GM23338 (cell line): ENCODE results near the gene JPH3. TPM values are rescaled to one million over a fixed set of nuclear protein-coding genes. Genes with fewer than 3 reads are reported as not detected.

ENCODE experiments used
- ATAC-seq: fragments of 200-7000 bp; cut with Tn5 transposase; 3 replicates; pipeline ENCODE4 v1.9.1; 2020
- DNase-seq: peaks from one replicate; pipeline ENCODE4 v3.0.0-alpha.2; 2015; ENCODE audit warnings: low spot score
- H2AFZ ChIP-seq: fragments of 200-600 bp; sonication (generic); 2 replicates; pipeline ENCODE4 v1.8.0; 2016; ENCODE audit warnings: antibody characterized with exemption, mild to moderate bottlenecking, moderate library complexity
- H3F3A ChIP-seq: fragments of 200-600 bp; sonication (generic); replicated peaks from 2 replicates; pipeline ENCODE4 v1.8.0; 2017; ENCODE audit warnings: antibody characterized with exemption, mixed run types, low read depth
- H3K27ac ChIP-seq: fragments of 200-600 bp; sonication (generic); 2 replicates; pipeline ENCODE4 v1.6.1; 2016; ENCODE audit warnings: low read depth
- H3K27me3 ChIP-seq: fragments of 200-600 bp; sonication (generic); 2 replicates; pipeline ENCODE4 v1.8.0; 2016; ENCODE audit warnings: mild to moderate bottlenecking, mixed run types, moderate library complexity; ENCODE audit not compliant: insufficient read depth
- H3K36me3 ChIP-seq: fragments of 200-600 bp; sonication (generic); 2 replicates; pipeline ENCODE4 v1.8.0; 2016; ENCODE audit warnings: mild to moderate bottlenecking; ENCODE audit not compliant: insufficient read depth
- H3K4me1 ChIP-seq: fragments of 200-600 bp; sonication (generic); 2 replicates; pipeline ENCODE4 v1.8.0; 2016; ENCODE audit warnings: mild to moderate bottlenecking, moderate library complexity; ENCODE audit not compliant: insufficient read depth
- H3K4me2 ChIP-seq: fragments of 200-600 bp; sonication (generic); 2 replicates; pipeline ENCODE4 v1.7.1; 2017; ENCODE audit warnings: mixed run types
- H3K4me3 ChIP-seq: fragments of 200-600 bp; sonication (generic); 2 replicates; pipeline ENCODE4 v1.6.1; 2016; ENCODE audit warnings: mixed run types
- H3K79me2 ChIP-seq: fragments of 200-600 bp; sonication (generic); replicated peaks from 2 replicates; pipeline ENCODE4 v1.8.0; 2017; ENCODE audit warnings: mild to moderate bottlenecking; ENCODE audit not compliant: insufficient read depth
- H3K9me2 ChIP-seq: fragments of 200-600 bp; sonication (generic); 2 replicates; pipeline ENCODE4 v1.8.0; 2017; ENCODE audit not compliant: insufficient read depth
- H4K20me1 ChIP-seq: fragments of 200-600 bp; sonication (generic); replicated peaks from 2 replicates; pipeline ENCODE4 v1.8.0; 2017; ENCODE audit warnings: mild to moderate bottlenecking; ENCODE audit not compliant: insufficient read depth
- H3K27ac Mint-ChIP-seq: 2 replicates; pipeline ENCODE4 v1.8.0; 2020; ENCODE audit warnings: inconsistent platforms, mild to moderate bottlenecking, moderate library complexity, mixed read lengths
- H3K27me3 Mint-ChIP-seq: 3 replicates; pipeline ENCODE4 v1.8.0; 2022; ENCODE audit warnings: low read depth, mild to moderate bottlenecking, moderate library complexity, mixed read lengths, inconsistent platforms; ENCODE audit not compliant: insufficient read depth, poor library complexity
- H3K36me3 Mint-ChIP-seq: 3 replicates; pipeline ENCODE4 v1.8.0; 2021; ENCODE audit warnings: low read depth, mild to moderate bottlenecking, inconsistent platforms, moderate library complexity, mixed read lengths
- H3K4me1 Mint-ChIP-seq: 3 replicates; pipeline ENCODE4 v1.8.0; 2020; ENCODE audit warnings: mild to moderate bottlenecking, inconsistent platforms, mixed read lengths
- H3K4me3 Mint-ChIP-seq: 3 replicates; pipeline ENCODE4 v1.8.0; 2021; ENCODE audit warnings: moderate library complexity, mild to moderate bottlenecking, inconsistent platforms, mixed read lengths
- H3K9me3 Mint-ChIP-seq: 3 replicates; pipeline ENCODE4 v1.8.0; 2020; ENCODE audit warnings: moderate library complexity, mild to moderate bottlenecking, inconsistent platforms, mixed read lengths
- CTCF ChIP-seq, 2 experiments: fragments of 200-600 bp in 1 of 2; sonication (generic) in 1 of 2; conservative IDR thresholded peaks; 2 replicates each; pipeline versions ENCODE4 v1.5.1 to v1.6.1; 2016 to 2017; ENCODE audit warnings: antibody characterized with exemption in 2 of 2, low read depth in 2 of 2, mild to moderate bottlenecking in 2 of 2, moderate library complexity in 1 of 2
- ETS1 ChIP-seq: IDR thresholded peaks from 2 replicates; pipeline ENCODE4 v1.6.1; 2016; ENCODE audit warnings: antibody characterized with exemption
- EZH2 ChIP-seq: fragments of 200-600 bp; sonication (generic); IDR thresholded peaks from one replicate; pipeline ENCODE4 v1.8.0; 2017; ENCODE audit warnings: antibody characterized with exemption, mild to moderate bottlenecking, low read depth; ENCODE audit not compliant: unreplicated experiment
- EZH2phosphoT487 ChIP-seq: fragments of 200-600 bp; sonication (generic); IDR thresholded peaks from one replicate; pipeline ENCODE4 v1.8.1; 2018; ENCODE audit warnings: antibody characterized with exemption; ENCODE audit not compliant: unreplicated experiment
- JUNB ChIP-seq: IDR thresholded peaks from one replicate; pipeline ENCODE4 v1.6.1; 2016; ENCODE audit warnings: antibody characterized with exemption; ENCODE audit not compliant: unreplicated experiment
- POLR2AphosphoS5 ChIP-seq: IDR thresholded peaks from 2 replicates; pipeline ENCODE4 v1.6.1; 2016; ENCODE audit warnings: antibody characterized with exemption, low read depth
- REST ChIP-seq: IDR thresholded peaks from one replicate; pipeline ENCODE4 v1.6.1; 2018; ENCODE audit warnings: antibody characterized with exemption; ENCODE audit not compliant: unreplicated experiment
- STAT1 ChIP-seq: IDR thresholded peaks from one replicate; pipeline ENCODE4 v1.6.1; 2016; ENCODE audit warnings: antibody characterized with exemption; ENCODE audit not compliant: unreplicated experiment
- ZNF114 ChIP-seq: fragments of 250-450 bp; sonication (Bioruptor Pico); IDR thresholded peaks from 2 replicates; pipeline ENCODE4 v1.5.0; 2020; ENCODE audit warnings: mild to moderate bottlenecking, moderate library complexity
- ZNF331 ChIP-seq: fragments of 250-450 bp; sonication (Bioruptor Pico); IDR thresholded peaks from 2 replicates; pipeline ENCODE4 v1.5.0; 2020; ENCODE audit warnings: low read depth, mild to moderate bottlenecking, moderate library complexity
- ZNF462 ChIP-seq: fragments of 250-450 bp; sonication (Bioruptor Pico); IDR thresholded peaks from 2 replicates; pipeline ENCODE4 v1.5.0; 2020; ENCODE audit warnings: mild to moderate bottlenecking, moderate library complexity
- polyA plus RNA-seq: library from polyadenylated mRNA; unstranded; fragments of >200 nt; fragmentation: Nextera tagmentation; extraction: Ambion mirVana; gene quantifications from 2 replicates; pipeline ENCODE4 v1.2.1, GENCODE V29; 2016
- total RNA-seq: library from RNA; depleted of rRNA; stranded (reverse); fragments of >200 nt; shearing (Covaris generic); gene quantifications from 2 replicates; pipeline ENCODE4 v1.2.3, GENCODE V29; 2014

JPH3 gene
- total and polyA plus RNA-seq, 2 experiments from 2014 or later = 8.4 to 38.3 TPM

GRCh38 chr16:87584271-87584670 is 18.0 kb upstream of the JPH3 start:
- Mint-ChIP-seq H3K4me3 (no peak overlapping the region; the same call in 2 of the 3 replicates), H3K27ac (no peak overlapping the region), H3K27me3 (peaks cover 3% of the 10 kb centered on the region), H3K36me3 (no peaks in the 10 kb centered on the region; the same call in 2 of the 3 replicates), H3K4me1 (peaks cover 40% of the 10 kb centered on the region), H3K9me3 (no peaks in the 10 kb centered on the region)
- Histone ChIP-seq H3K27ac (no peak overlapping the region), H2AFZ (no peak overlapping the region; the same call in 1 of the 2 replicates), H3K9me2 (no peaks in the 10 kb centered on the region), H3K79me2 (no peaks in the 10 kb centered on the region), H4K20me1 (no peaks in the 10 kb centered on the region), H3K4me1 (peaks cover 11% of the 10 kb centered on the region; the same call in 1 of the 2 replicates), H3K4me3 (no peak overlapping the region), H3K4me2 (no peak overlapping the region), H3K27me3 (no peaks in the 10 kb centered on the region), H3K36me3 (no peaks in the 10 kb centered on the region), H3F3A (0 out of 2 replicates have a peak, but pooled peaks cover 5% of the 10 kb centered on the region)
- no peak for ATAC-seq
- TF ChIP-seq REST = no peak
- no peak for TF ChIP-seq EZH2phosphoT487
- TF ChIP-seq POLR2AphosphoS5 = no peak
- no peak for TF ChIP-seq ZNF114 (CRISPR knock-in tag)
- no peak for TF ChIP-seq ZNF462
- no peak for TF ChIP-seq ZNF331 (CRISPR knock-in tag)
- no peak for TF ChIP-seq CTCF (conservative IDR thresholded peaks at IDR 0.05; ENCODE audit: low read depth in 2 of 2)
- TF ChIP-seq JUNB = no peak
- no peak for TF ChIP-seq STAT1
- TF ChIP-seq ETS1 = no peak
- no peak for TF ChIP-seq EZH2
- no peak for DNase-seq
